ENCODE results near the gene NT5DC1.
A peak's percentile ranks its signal among the peaks of the same experiment; 100 is the strongest.

Gene NT5DC1

GRCh38 chr6:116287689-116288282 is 187.1 kb downstream of the NT5DC1 start:
- no peaks in the 10 kb centered on the region for H4K20me1 ChIP-seq (ENCODE audit: insufficient read depth, low read length, poor library complexity, severe bottlenecking)
- H2AFZ ChIP-seq (ENCODE audit: low read length), result no peak overlapping the region
- no peaks in the 10 kb centered on the region for H3K9me3 ChIP-seq (ENCODE audit: insufficient read depth, low read depth, low read length)
- no peak overlapping the region for H3K9ac ChIP-seq (ENCODE audit: low read depth, low read length, poor library complexity, severe bottlenecking)
- H3K36me3 ChIP-seq (ENCODE audit: insufficient read depth, low read length), result no peaks in the 10 kb centered on the region
- H3K4me1 ChIP-seq (ENCODE audit: insufficient read depth, low read length, poor library complexity, severe bottlenecking), result peaks cover 6% of the 10 kb centered on the region
- H3K4me2 ChIP-seq (ENCODE audit: low read depth, low read length, poor library complexity, severe bottlenecking), result no peak overlapping the region
- TF ChIP-seq EZH2phosphoT487 (IDR thresholded peaks at IDR 0.05; ENCODE audit: borderline replicate concordance) (no peak), CTCF (conservative IDR thresholded peaks at IDR 0.05; ENCODE audit: low read length) (peak; percentile 90)
- H3K27me3 ChIP-seq (ENCODE audit: insufficient read depth, low read length, poor library complexity, severe bottlenecking), result no peaks in the 10 kb centered on the region
- no peak overlapping the region for H3K4me3 ChIP-seq (ENCODE audit: low read length, poor library complexity, severe bottlenecking)
- H3K9me2 ChIP-seq (replicated peaks; ENCODE audit: low read depth, low read length), result no peaks in the 10 kb centered on the region
- H3K79me2 ChIP-seq (ENCODE audit: insufficient read depth, low read length), result no peaks in the 10 kb centered on the region
- no peaks in the 10 kb centered on the region for H3F3A ChIP-seq (ENCODE audit: low read depth)

DNA sequence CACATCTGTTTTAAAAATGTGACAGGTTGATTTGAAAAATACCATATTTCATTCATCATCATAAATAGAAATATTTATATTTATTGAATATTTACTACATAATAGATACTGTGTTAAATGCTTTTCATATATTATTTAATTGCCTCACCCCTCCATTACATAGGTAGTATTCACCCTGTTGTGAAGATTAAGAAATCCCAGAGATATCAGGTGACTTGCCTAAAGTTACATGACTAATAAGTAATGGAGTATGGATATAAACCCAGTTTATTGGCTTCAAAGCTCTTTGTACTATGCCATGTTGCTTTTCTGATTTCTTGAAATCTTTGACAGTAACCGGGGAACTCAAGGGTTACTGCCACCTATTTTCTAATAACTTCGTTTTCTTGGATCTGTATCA is 189.2 kb downstream of the NT5DC1 start:
- TF ChIP-seq CTCF (conservative IDR thresholded peaks at IDR 0.05; ENCODE audit: low read length) (no peak), EZH2phosphoT487 (IDR thresholded peaks at IDR 0.05; ENCODE audit: borderline replicate concordance) (no peak)
- Histone ChIP-seq H3K9me3 (ENCODE audit: insufficient read depth, low read depth, low read length) (no peaks in the 10 kb centered on the region), H3K9ac (ENCODE audit: low read depth, low read length, poor library complexity, severe bottlenecking) (no peak overlapping the region), H3K4me2 (ENCODE audit: low read depth, low read length, poor library complexity, severe bottlenecking) (no peak overlapping the region), H2AFZ (ENCODE audit: low read length) (no peak overlapping the region), H4K20me1 (ENCODE audit: insufficient read depth, low read length, poor library complexity, severe bottlenecking) (no peaks in the 10 kb centered on the region), H3F3A (ENCODE audit: low read depth) (no peaks in the 10 kb centered on the region), H3K4me3 (ENCODE audit: low read length, poor library complexity, severe bottlenecking) (no peak overlapping the region), H3K4me1 (ENCODE audit: insufficient read depth, low read length, poor library complexity, severe bottlenecking) (no peaks in the 10 kb centered on the region), H3K36me3 (ENCODE audit: insufficient read depth, low read length) (no peaks in the 10 kb centered on the region), H3K79me2 (ENCODE audit: insufficient read depth, low read length) (no peaks in the 10 kb centered on the region), H3K9me2 (replicated peaks; ENCODE audit: low read depth, low read length) (no peaks in the 10 kb centered on the region), H3K27me3 (ENCODE audit: insufficient read depth, low read length, poor library complexity, severe bottlenecking) (no peaks in the 10 kb centered on the region)

GRCh38 chr6:116290799-116291198 is 190.1 kb downstream of the NT5DC1 start:
- H3K4me3 ChIP-seq (ENCODE audit: low read length, poor library complexity, severe bottlenecking), result no peak overlapping the region
- no peaks in the 10 kb centered on the region for H4K20me1 ChIP-seq (ENCODE audit: insufficient read depth, low read length, poor library complexity, severe bottlenecking)
- no peaks in the 10 kb centered on the region for H3K36me3 ChIP-seq (ENCODE audit: insufficient read depth, low read length)
- H3K4me2 ChIP-seq (ENCODE audit: low read depth, low read length, poor library complexity, severe bottlenecking), result no peak overlapping the region
- no peaks in the 10 kb centered on the region for H3K9me3 ChIP-seq (ENCODE audit: insufficient read depth, low read depth, low read length)
- no peak overlapping the region for H3K9ac ChIP-seq (ENCODE audit: low read depth, low read length, poor library complexity, severe bottlenecking)
- TF ChIP-seq EZH2phosphoT487 (IDR thresholded peaks at IDR 0.05; ENCODE audit: borderline replicate concordance), result no peak
- TF ChIP-seq CTCF (conservative IDR thresholded peaks at IDR 0.05; ENCODE audit: low read length), result no peak
- H3K79me2 ChIP-seq (ENCODE audit: insufficient read depth, low read length), result no peaks in the 10 kb centered on the region
- H3F3A ChIP-seq (ENCODE audit: low read depth), result no peaks in the 10 kb centered on the region
- no peak overlapping the region for H2AFZ ChIP-seq (ENCODE audit: low read length)
- H3K4me1 ChIP-seq (ENCODE audit: insufficient read depth, low read length, poor library complexity, severe bottlenecking), result no peaks in the 10 kb centered on the region
- H3K27me3 ChIP-seq (ENCODE audit: insufficient read depth, low read length, poor library complexity, severe bottlenecking), result no peaks in the 10 kb centered on the region
- no peaks in the 10 kb centered on the region for H3K9me2 ChIP-seq (replicated peaks; ENCODE audit: low read depth, low read length)

Measured in Loucy (cell line).